ENCODE measurements around the gene NUMB. TPM values are rescaled to one million over a fixed set of nuclear protein-coding genes. Genes with fewer than 3 reads are reported as not detected.

NUMB gene
- total and polyA plus RNA-seq, 2 of the 4 experiments (the other 2 are of a cell fraction): 45.9 to 114 TPM

DNA sequence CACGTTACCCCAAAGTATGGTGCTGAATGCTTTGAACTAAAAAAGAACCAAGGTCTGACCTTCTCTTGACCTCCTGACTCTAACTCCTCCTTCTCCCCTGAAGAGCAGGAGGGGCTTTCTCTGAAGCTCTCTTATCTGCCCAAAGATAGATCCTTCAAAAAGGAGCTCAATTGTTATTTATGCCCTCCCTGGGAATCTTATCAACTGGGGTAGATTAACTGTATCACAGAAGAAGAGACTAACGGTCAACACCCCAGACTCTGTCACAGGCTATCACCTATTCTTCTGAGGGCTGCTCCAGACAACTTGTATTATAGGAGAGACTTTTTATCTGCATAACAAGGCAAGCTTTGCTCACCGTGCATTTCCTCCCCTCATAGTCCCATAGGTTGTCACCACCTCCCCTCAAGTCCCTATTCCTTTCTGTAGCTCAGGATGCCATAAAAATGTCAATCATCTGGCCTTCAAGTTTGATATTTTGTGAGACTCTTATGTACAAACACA is 134.4 kb downstream of the NUMB start:
- no CpG with 5 or more reads among the region's 3 CpGs for WGBS, 2 experiments (ENCODE audit: extremely low coverage in 2 of 2, insufficient read length in 1 of 2)
- TF ChIP-seq RCOR1 (IDR thresholded peaks at IDR 0.05; ENCODE audit: insufficient replicate concordance, low read length) (no peak), ELK1 (IDR thresholded peaks at IDR 0.05; ENCODE audit: borderline replicate concordance, low read depth, low read length) (no peak), CTCF (conservative IDR thresholded peaks at IDR 0.05; ENCODE audit: low read depth, low read length) (no peak), SMC3 (IDR thresholded peaks at IDR 0.05; ENCODE audit: low read depth, low read length) (no peak), MAZ (IDR thresholded peaks at IDR 0.05; ENCODE audit: borderline replicate concordance, low read depth, low read length) (no peak), BHLHE40 (IDR thresholded peaks at IDR 0.05; ENCODE audit: low read depth, low read length) (no peak), MAFK (IDR thresholded peaks at IDR 0.05; ENCODE audit: low read depth, low read length) (no peak), FOS (IDR thresholded peaks at IDR 0.05; ENCODE audit: low read depth, low read length) (no peak), MXI1 (IDR thresholded peaks at IDR 0.05; ENCODE audit: borderline replicate concordance, low read depth, low read length) (no peak), NFE2L2 (IDR thresholded peaks at IDR 0.05; ENCODE audit: low read depth, low read length) (no peak), CEBPB (IDR thresholded peaks at IDR 0.05; ENCODE audit: low read depth, low read length) (no peak), RFX5 (IDR thresholded peaks at IDR 0.05; ENCODE audit: low read depth, low read length) (no peak), CHD1 (IDR thresholded peaks at IDR 0.05; ENCODE audit: low read depth, low read length) (no peak), POLR2A (IDR thresholded peaks at IDR 0.05; ENCODE audit: low read depth, low read length) (no peak), RAD21 (IDR thresholded peaks at IDR 0.05; ENCODE audit: low read length) (no peak)
- TF ChIP-seq, protein P1, sequence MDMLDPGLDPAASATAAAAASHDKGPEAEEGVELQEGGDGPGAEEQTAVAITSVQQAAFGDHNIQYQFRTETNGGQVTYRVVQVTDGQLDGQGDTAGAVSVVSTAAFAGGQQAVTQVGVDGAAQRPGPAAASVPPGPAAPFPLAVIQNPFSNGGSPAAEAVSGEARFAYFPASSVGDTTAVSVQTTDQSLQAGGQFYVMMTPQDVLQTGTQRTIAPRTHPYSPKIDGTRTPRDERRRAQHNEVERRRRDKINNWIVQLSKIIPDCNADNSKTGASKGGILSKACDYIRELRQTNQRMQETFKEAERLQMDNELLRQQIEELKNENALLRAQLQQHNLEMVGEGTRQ (IDR thresholded peaks at IDR 0.05; ENCODE audit: low read depth, low read length): no peak
- no peak overlapping the region for H2BK120ac ChIP-seq (ENCODE audit: low read depth, low read length)
- H4K8ac ChIP-seq (ENCODE audit: low read depth in 2 of 2, low read length in 2 of 2): no peak overlapping the region
- H3K27ac ChIP-seq (ENCODE audit: insufficient read depth, low read length): no peak overlapping the region
- H3K4me2 ChIP-seq (ENCODE audit: low read depth, low read length): no peak overlapping the region
- H2AK9ac ChIP-seq (replicated peaks; ENCODE audit: low read depth, low read length, poor library complexity): no peak overlapping the region
- in situ Hi-C loops (cut with MboI; ENCODE audit: low sequenced_read_pairs) (no loop called here), intact Hi-C loops (cut with micrococcal nuclease) (no loop called here), dilution Hi-C loops (cut with HindIII; ENCODE audit: low sequenced_read_pairs, unreplicated experiment) (no loop called here)
- no peak overlapping the region for H4K91ac ChIP-seq (ENCODE audit: insufficient read depth, low read depth, low read length)
- peaks cover 12% of the 10 kb centered on the region for H3K9me1 ChIP-seq (ENCODE audit: insufficient read depth, low read length)
- H3K56ac ChIP-seq (ENCODE audit: extremely low read depth, insufficient read depth, low read length): no peak overlapping the region
- no peaks in the 10 kb centered on the region for H3K27me3 ChIP-seq (ENCODE audit: control insufficient read depth, insufficient read depth, low read length)
- peaks cover 2% of the 10 kb centered on the region for H3K4me1 ChIP-seq (ENCODE audit: control insufficient read depth, insufficient read depth, low read length)
- H3K36me3 ChIP-seq (ENCODE audit: control insufficient read depth, insufficient read depth, low read length): peaks cover 2% of the 10 kb centered on the region; the same call in 1 of the 2 replicates
- H2AK5ac ChIP-seq (ENCODE audit: low read depth, low read length): no peak overlapping the region
- BruUV-seq (replicated peaks): no TSS peak
- no peak overlapping the region for H3K9ac ChIP-seq (ENCODE audit: low read depth, low read length)
- H2AFZ ChIP-seq (replicated peaks; ENCODE audit: low read length, poor library complexity): no peak overlapping the region
- H3K79me1 ChIP-seq (ENCODE audit: low read depth in 1 of 2, low read length in 2 of 2): peaks cover 28 to 39% of the 10 kb centered on the region in 2 experiments
- POLR2A ChIA-PET (ENCODE audit: unreplicated experiment): interaction anchor here (0.5 kb wide), 1 partner anchor 8 kb away, joined by 3 read pairs; no protein-coding TSS in a partner anchor
- no peaks in the 10 kb centered on the region for H3K9me3 ChIP-seq (ENCODE audit: control insufficient read depth, insufficient read depth, low read length)
- no peak overlapping the region for H3K23ac ChIP-seq (ENCODE audit: low read depth, low read length)
- no peak overlapping the region for H3K18ac ChIP-seq (ENCODE audit: low read depth, low read length)
- H2BK5ac ChIP-seq (ENCODE audit: low read depth, low read length, poor library complexity, severe bottlenecking): no peak overlapping the region
- peaks cover 13% of the 10 kb centered on the region; the same call in 1 of the 2 replicates for H4K20me1 ChIP-seq (ENCODE audit: insufficient read depth, low read length)
- H3K4ac ChIP-seq (ENCODE audit: low read depth, low read length): no peak overlapping the region
- DNase-seq: no peak
- H3K14ac ChIP-seq (replicated peaks; ENCODE audit: low read depth, low read length): no peak overlapping the region
- CTCF ChIA-PET: no interaction called here
- H3K4me3 ChIP-seq (ENCODE audit: insufficient read depth, low read depth, low read length): no peak overlapping the region
- H2BK15ac ChIP-seq (ENCODE audit: low read depth, low read length): no peak overlapping the region
- no peak overlapping the region for H2BK20ac ChIP-seq (ENCODE audit: low read depth, low read length)
- no peak for ATAC-seq (ENCODE audit: low read depth)
- no peak overlapping the region for H4K5ac ChIP-seq (ENCODE audit: low read depth, low read length)

All from IMR-90 (cell line).